GM23338 (cell line): ENCODE results near the gene MLXIPL. TPM values are rescaled to one million over a fixed set of nuclear protein-coding genes. Genes with fewer than 3 reads are reported as not detected.

Experiments used
- ATAC-seq: fragments of 200-7000 bp; cut with Tn5 transposase; 3 replicates; pipeline ENCODE4 v1.9.1; 2020
- DNase-seq: peaks from one replicate; pipeline ENCODE4 v3.0.0-alpha.2; 2015; ENCODE audit warnings: low spot score
- H2AFZ ChIP-seq: fragments of 200-600 bp; sonication (generic); 2 replicates; pipeline ENCODE4 v1.8.0; 2016; ENCODE audit warnings: antibody characterized with exemption, mild to moderate bottlenecking, moderate library complexity
- H3F3A ChIP-seq: fragments of 200-600 bp; sonication (generic); replicated peaks from 2 replicates; pipeline ENCODE4 v1.8.0; 2017; ENCODE audit warnings: antibody characterized with exemption, mixed run types, low read depth
- H3K27ac ChIP-seq: fragments of 200-600 bp; sonication (generic); 2 replicates; pipeline ENCODE4 v1.6.1; 2016; ENCODE audit warnings: low read depth
- H3K27me3 ChIP-seq: fragments of 200-600 bp; sonication (generic); 2 replicates; pipeline ENCODE4 v1.8.0; 2016; ENCODE audit warnings: mild to moderate bottlenecking, mixed run types, moderate library complexity; ENCODE audit not compliant: insufficient read depth
- H3K36me3 ChIP-seq: fragments of 200-600 bp; sonication (generic); 2 replicates; pipeline ENCODE4 v1.8.0; 2016; ENCODE audit warnings: mild to moderate bottlenecking; ENCODE audit not compliant: insufficient read depth
- H3K4me1 ChIP-seq: fragments of 200-600 bp; sonication (generic); 2 replicates; pipeline ENCODE4 v1.8.0; 2016; ENCODE audit warnings: mild to moderate bottlenecking, moderate library complexity; ENCODE audit not compliant: insufficient read depth
- H3K4me2 ChIP-seq: fragments of 200-600 bp; sonication (generic); 2 replicates; pipeline ENCODE4 v1.7.1; 2017; ENCODE audit warnings: mixed run types
- H3K4me3 ChIP-seq: fragments of 200-600 bp; sonication (generic); 2 replicates; pipeline ENCODE4 v1.6.1; 2016; ENCODE audit warnings: mixed run types
- H3K79me2 ChIP-seq: fragments of 200-600 bp; sonication (generic); replicated peaks from 2 replicates; pipeline ENCODE4 v1.8.0; 2017; ENCODE audit warnings: mild to moderate bottlenecking; ENCODE audit not compliant: insufficient read depth
- H3K9me2 ChIP-seq: fragments of 200-600 bp; sonication (generic); 2 replicates; pipeline ENCODE4 v1.8.0; 2017; ENCODE audit not compliant: insufficient read depth
- H4K20me1 ChIP-seq: fragments of 200-600 bp; sonication (generic); replicated peaks from 2 replicates; pipeline ENCODE4 v1.8.0; 2017; ENCODE audit warnings: mild to moderate bottlenecking; ENCODE audit not compliant: insufficient read depth
- H3K27ac Mint-ChIP-seq: 2 replicates; pipeline ENCODE4 v1.8.0; 2020; ENCODE audit warnings: inconsistent platforms, mild to moderate bottlenecking, moderate library complexity, mixed read lengths
- H3K27me3 Mint-ChIP-seq: 3 replicates; pipeline ENCODE4 v1.8.0; 2022; ENCODE audit warnings: low read depth, mild to moderate bottlenecking, moderate library complexity, mixed read lengths, inconsistent platforms; ENCODE audit not compliant: insufficient read depth, poor library complexity
- H3K36me3 Mint-ChIP-seq: 3 replicates; pipeline ENCODE4 v1.8.0; 2021; ENCODE audit warnings: low read depth, mild to moderate bottlenecking, inconsistent platforms, moderate library complexity, mixed read lengths
- H3K4me1 Mint-ChIP-seq: 3 replicates; pipeline ENCODE4 v1.8.0; 2020; ENCODE audit warnings: mild to moderate bottlenecking, inconsistent platforms, mixed read lengths
- H3K4me3 Mint-ChIP-seq: 3 replicates; pipeline ENCODE4 v1.8.0; 2021; ENCODE audit warnings: moderate library complexity, mild to moderate bottlenecking, inconsistent platforms, mixed read lengths
- H3K9me3 Mint-ChIP-seq: 3 replicates; pipeline ENCODE4 v1.8.0; 2020; ENCODE audit warnings: moderate library complexity, mild to moderate bottlenecking, inconsistent platforms, mixed read lengths
- EZH2 ChIP-seq: fragments of 200-600 bp; sonication (generic); IDR thresholded peaks from one replicate; pipeline ENCODE4 v1.8.0; 2017; ENCODE audit warnings: antibody characterized with exemption, mild to moderate bottlenecking, low read depth; ENCODE audit not compliant: unreplicated experiment
- POLR2AphosphoS5 ChIP-seq: IDR thresholded peaks from 2 replicates; pipeline ENCODE4 v1.6.1; 2016; ENCODE audit warnings: antibody characterized with exemption, low read depth
- ZNF114 ChIP-seq: fragments of 250-450 bp; sonication (Bioruptor Pico); IDR thresholded peaks from 2 replicates; pipeline ENCODE4 v1.5.0; 2020; ENCODE audit warnings: mild to moderate bottlenecking, moderate library complexity
- ZNF331 ChIP-seq: fragments of 250-450 bp; sonication (Bioruptor Pico); IDR thresholded peaks from 2 replicates; pipeline ENCODE4 v1.5.0; 2020; ENCODE audit warnings: low read depth, mild to moderate bottlenecking, moderate library complexity
- polyA plus RNA-seq: library from polyadenylated mRNA; unstranded; fragments of >200 nt; fragmentation: Nextera tagmentation; extraction: Ambion mirVana; gene quantifications from 2 replicates; pipeline ENCODE4 v1.2.1, GENCODE V29; 2016
- total RNA-seq: library from RNA; depleted of rRNA; stranded (reverse); fragments of >200 nt; shearing (Covaris generic); gene quantifications from 2 replicates; pipeline ENCODE4 v1.2.3, GENCODE V29; 2014
- TF ChIP-seq, protein P1 (sequence below): IDR thresholded peaks from one replicate; pipeline ENCODE4 v1.6.1; 2018; ENCODE audit warnings: antibody characterized with exemption; ENCODE audit not compliant: unreplicated experiment
- TF ChIP-seq, protein P2 (sequence below): IDR thresholded peaks from 2 replicates; pipeline ENCODE4 v1.6.1; 2016; ENCODE audit warnings: antibody characterized with exemption

Gene MLXIPL
- total and polyA plus RNA-seq, 2 experiments from 2014 or later = 13.7 to 25.7 TPM

DNA sequence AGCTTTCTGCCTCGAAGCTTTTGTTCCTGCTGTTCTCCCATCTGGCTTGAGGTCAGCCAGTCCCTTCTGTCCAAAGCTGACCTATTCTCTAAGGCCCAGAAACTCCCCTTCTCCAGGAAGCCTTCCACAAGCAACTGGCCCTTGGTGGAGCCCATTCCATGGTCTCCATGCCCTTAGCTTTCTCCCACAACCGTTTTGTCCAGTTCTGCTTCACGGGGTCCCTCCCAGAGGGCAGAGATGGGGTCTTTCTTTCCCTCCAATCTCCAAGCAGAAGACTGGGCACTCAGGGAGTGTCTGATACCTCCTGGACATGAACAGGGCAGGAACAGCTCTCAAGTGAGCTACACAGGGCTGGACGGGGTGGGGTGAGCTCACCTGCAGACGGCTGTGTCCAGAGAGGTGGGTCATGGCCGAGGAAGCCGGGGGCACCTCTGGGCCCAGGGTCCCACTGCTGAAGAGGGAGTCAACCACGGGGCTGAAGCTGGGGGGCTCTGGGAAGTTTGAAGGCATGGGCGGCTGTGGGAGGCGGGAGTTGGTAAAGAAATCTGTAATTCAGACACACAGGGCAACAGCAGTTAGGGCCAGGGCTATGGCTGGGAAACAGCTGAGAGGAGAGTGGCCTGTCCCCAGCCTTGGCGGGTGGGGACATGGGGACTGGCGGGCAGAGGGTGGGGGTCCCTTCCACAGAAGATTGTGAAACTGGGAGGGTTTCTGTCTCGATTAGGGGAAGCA is 25.0 kb downstream of the MLXIPL start (continued):
- TF ChIP-seq POLR2AphosphoS5 (no peak), ZNF331 (CRISPR knock-in tag) (no peak), EZH2 (no peak)
- TF ChIP-seq, protein P1, sequence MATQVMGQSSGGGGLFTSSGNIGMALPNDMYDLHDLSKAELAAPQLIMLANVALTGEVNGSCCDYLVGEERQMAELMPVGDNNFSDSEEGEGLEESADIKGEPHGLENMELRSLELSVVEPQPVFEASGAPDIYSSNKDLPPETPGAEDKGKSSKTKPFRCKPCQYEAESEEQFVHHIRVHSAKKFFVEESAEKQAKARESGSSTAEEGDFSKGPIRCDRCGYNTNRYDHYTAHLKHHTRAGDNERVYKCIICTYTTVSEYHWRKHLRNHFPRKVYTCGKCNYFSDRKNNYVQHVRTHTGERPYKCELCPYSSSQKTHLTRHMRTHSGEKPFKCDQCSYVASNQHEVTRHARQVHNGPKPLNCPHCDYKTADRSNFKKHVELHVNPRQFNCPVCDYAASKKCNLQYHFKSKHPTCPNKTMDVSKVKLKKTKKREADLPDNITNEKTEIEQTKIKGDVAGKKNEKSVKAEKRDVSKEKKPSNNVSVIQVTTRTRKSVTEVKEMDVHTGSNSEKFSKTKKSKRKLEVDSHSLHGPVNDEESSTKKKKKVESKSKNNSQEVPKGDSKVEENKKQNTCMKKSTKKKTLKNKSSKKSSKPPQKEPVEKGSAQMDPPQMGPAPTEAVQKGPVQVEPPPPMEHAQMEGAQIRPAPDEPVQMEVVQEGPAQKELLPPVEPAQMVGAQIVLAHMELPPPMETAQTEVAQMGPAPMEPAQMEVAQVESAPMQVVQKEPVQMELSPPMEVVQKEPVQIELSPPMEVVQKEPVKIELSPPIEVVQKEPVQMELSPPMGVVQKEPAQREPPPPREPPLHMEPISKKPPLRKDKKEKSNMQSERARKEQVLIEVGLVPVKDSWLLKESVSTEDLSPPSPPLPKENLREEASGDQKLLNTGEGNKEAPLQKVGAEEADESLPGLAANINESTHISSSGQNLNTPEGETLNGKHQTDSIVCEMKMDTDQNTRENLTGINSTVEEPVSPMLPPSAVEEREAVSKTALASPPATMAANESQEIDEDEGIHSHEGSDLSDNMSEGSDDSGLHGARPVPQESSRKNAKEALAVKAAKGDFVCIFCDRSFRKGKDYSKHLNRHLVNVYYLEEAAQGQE = no peak

DNA sequence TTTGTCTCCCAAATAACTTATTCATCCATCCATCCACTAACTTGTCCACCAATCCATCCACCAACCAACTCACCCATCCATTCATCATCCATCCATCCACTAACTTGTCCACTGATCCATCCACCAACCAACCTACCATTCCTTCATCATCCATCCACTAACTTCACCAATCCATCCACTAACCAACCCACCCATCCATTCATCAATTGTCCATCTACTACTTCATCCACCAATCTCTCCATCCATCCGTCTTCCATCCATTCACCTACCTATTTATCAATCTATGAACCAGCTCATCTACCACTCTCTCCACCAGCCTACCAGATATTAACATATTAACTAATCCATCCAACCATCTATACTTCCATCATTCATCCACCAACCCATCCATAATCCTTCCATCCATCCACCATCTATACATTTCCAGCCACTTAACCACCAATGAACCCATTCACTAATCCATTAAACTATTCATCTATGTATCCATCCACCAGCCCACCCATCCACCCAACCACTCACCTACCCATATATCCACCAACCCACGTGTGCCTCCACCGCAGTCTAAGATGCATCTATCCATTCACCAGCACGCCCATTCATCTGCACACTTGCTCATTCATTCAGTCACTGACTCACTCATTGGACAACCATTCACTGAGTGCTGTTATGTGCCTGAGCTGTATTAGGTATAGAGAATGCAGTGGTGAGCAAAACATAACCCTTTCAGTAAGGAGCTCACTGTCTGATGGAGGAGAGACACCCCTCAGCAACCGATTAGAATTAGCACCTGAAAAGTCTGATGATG is 26.1 kb downstream of the MLXIPL start:
- no peaks in the 10 kb centered on the region for H3K79me2 ChIP-seq
- H3K9me2 ChIP-seq = peaks cover 5% of the 10 kb centered on the region; the same call in 1 of the 2 replicates
- no peaks in the 10 kb centered on the region for H3K36me3 ChIP-seq
- H3K4me3 ChIP-seq = no peak overlapping the region
- H3K27me3 ChIP-seq = peaks cover 4% of the 10 kb centered on the region; the same call in 1 of the 2 replicates
- Mint-ChIP-seq H3K4me1 (peaks cover 20% of the 10 kb centered on the region), H3K27ac (no peak overlapping the region), H3K36me3 (peaks cover 4% of the 10 kb centered on the region; the same call in 2 of the 3 replicates), H3K9me3 (no peaks in the 10 kb centered on the region; the same call in 2 of the 3 replicates), H3K27me3 (peaks cover 24% of the 10 kb centered on the region), H3K4me3 (peak overlapping the region; percentile 7; the same call in 1 of the 3 replicates)
- no peak for TF ChIP-seq ZNF114 (CRISPR knock-in tag)
- TF ChIP-seq, protein P2, sequence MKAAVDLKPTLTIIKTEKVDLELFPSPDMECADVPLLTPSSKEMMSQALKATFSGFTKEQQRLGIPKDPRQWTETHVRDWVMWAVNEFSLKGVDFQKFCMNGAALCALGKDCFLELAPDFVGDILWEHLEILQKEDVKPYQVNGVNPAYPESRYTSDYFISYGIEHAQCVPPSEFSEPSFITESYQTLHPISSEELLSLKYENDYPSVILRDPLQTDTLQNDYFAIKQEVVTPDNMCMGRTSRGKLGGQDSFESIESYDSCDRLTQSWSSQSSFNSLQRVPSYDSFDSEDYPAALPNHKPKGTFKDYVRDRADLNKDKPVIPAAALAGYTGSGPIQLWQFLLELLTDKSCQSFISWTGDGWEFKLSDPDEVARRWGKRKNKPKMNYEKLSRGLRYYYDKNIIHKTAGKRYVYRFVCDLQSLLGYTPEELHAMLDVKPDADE = no peak
- TF ChIP-seq, protein P1 = no peak
- no peaks in the 10 kb centered on the region for H3K4me1 ChIP-seq
- DNase-seq (no peak), ATAC-seq (no peak)
- H4K20me1 ChIP-seq = peaks cover 6% of the 10 kb centered on the region
- no peaks in the 10 kb centered on the region for H3F3A ChIP-seq
- H3K27ac ChIP-seq = no peak overlapping the region
- H2AFZ ChIP-seq = no peak overlapping the region
- no peak overlapping the region for H3K4me2 ChIP-seq
